Measurements from ENCODE around the gene DPY19L2. TPM values are rescaled to one million over a fixed set of nuclear protein-coding genes. Genes with fewer than 3 reads are reported as not detected.
"Not testable (repeated sequence)": the region's sequence is repeated elsewhere in the genome, so short reads cannot be mapped to it uniquely, and the experiment has no call there.

DPY19L2 gene
- total RNA-seq, 1 experiment from 2014 or later = 1.3 TPM

DNA sequence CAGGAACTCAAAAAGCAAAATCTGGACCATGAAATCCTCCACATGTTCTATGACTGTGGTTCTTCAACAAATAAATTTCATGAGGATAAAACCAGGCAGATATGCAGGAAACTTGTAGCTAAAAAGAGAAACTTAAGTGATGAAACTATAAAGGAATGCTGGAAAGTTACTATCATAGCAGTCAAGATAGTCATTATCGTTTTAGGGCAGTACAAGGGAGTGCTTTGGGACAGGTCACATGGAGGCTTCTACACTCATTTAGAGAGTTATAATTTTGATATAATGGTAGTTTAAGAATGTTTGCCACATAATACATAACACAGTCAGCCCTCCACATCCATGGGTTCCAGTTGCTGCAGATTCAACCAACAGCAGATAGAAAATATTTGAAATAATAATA lies 52.7 kb downstream of the DPY19L2 start:
- not testable (repeated sequence) for DNase-seq; H3K36me3 ChIP-seq (replicated peaks; ENCODE audit: control insufficient read depth, insufficient read depth, low read length); H3K4me3 ChIP-seq (ENCODE audit: insufficient read depth, low read depth, low read length); H3K27me3 ChIP-seq (ENCODE audit: control insufficient read depth, insufficient read depth, low read length)

- H3K36me3 ChIP-seq (replicated peaks; ENCODE audit: control insufficient read depth, insufficient read depth, low read length); H3K4me3 ChIP-seq (ENCODE audit: insufficient read depth, low read depth, low read length); H3K27me3 ChIP-seq (ENCODE audit: control insufficient read depth, insufficient read depth, low read length); DNase-seq: not testable (repeated sequence)
These were observed 57.0 kb downstream of the DPY19L2 start for GRCh38 chr12:63611285-63611684.

- not testable (repeated sequence) for H3K36me3 ChIP-seq (replicated peaks; ENCODE audit: control insufficient read depth, insufficient read depth, low read length); H3K4me3 ChIP-seq (ENCODE audit: insufficient read depth, low read depth, low read length); DNase-seq; H3K27me3 ChIP-seq (ENCODE audit: control insufficient read depth, insufficient read depth, low read length)
These were observed 59.0 kb downstream of the DPY19L2 start for GRCh38 chr12:63609281-63609680.

DNA sequence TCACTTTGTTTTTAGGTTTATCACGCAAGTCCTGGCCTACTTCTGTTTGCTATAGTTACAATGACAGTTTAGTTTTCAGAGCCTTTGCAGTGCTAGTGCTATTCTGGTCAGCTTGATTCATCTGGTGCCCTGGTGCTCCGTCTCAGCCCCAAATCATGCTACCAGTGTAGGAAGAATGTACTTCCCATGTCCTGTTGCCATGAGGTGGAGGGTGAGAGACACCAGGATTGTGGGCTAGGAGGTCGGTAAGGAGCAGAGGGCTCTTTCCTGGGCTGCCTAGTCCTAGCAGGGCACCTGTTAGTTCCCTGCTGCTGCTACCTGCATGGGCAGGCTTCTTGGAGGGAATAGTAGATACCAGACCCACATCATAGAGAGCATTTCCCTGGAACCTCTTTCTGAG lies 63.3 kb downstream of the DPY19L2 start:
- H3K36me3 ChIP-seq (replicated peaks; ENCODE audit: control insufficient read depth, insufficient read depth, low read length); H3K27me3 ChIP-seq (ENCODE audit: control insufficient read depth, insufficient read depth, low read length); H3K4me3 ChIP-seq (ENCODE audit: insufficient read depth, low read depth, low read length); DNase-seq: not testable (repeated sequence)

- not testable (repeated sequence) for H3K4me3 ChIP-seq (ENCODE audit: insufficient read depth, low read depth, low read length); H3K36me3 ChIP-seq (replicated peaks; ENCODE audit: control insufficient read depth, insufficient read depth, low read length); DNase-seq; H3K27me3 ChIP-seq (ENCODE audit: control insufficient read depth, insufficient read depth, low read length)
These were observed 73.5 kb downstream of the DPY19L2 start for GRCh38 chr12:63594828-63595227.

DNA sequence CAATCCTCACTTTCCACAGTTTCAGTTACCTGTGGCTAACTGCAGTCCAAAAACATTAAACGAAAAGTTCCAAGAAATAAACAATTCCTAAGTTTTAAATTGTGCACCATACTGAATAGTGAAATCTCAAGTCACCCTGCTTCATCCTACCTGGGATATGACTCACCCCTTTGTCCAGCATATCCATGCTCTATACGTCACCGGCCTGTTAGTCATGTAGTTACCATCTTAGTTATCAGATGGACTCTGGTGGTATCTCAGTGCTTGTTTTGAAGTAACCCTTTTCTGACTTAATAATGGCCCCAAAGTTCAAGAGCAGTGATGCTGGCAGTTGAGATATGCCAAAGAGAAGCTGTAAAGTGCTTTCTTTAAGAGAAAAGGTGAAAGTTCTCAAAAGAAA lies 83.9 kb downstream of the DPY19L2 start:
- H3K4me3 ChIP-seq (ENCODE audit: insufficient read depth, low read depth, low read length); DNase-seq; H3K36me3 ChIP-seq (replicated peaks; ENCODE audit: control insufficient read depth, insufficient read depth, low read length); H3K27me3 ChIP-seq (ENCODE audit: control insufficient read depth, insufficient read depth, low read length): not testable (repeated sequence)

- H3K36me3 ChIP-seq (replicated peaks; ENCODE audit: control insufficient read depth, insufficient read depth, low read length); DNase-seq; H3K4me3 ChIP-seq (ENCODE audit: insufficient read depth, low read depth, low read length); H3K27me3 ChIP-seq (ENCODE audit: control insufficient read depth, insufficient read depth, low read length): not testable (repeated sequence)
These were observed 85.0 kb downstream of the DPY19L2 start for GRCh38 chr12:63583289-63583688.

- not testable (repeated sequence) for DNase-seq; H3K27me3 ChIP-seq (ENCODE audit: control insufficient read depth, insufficient read depth, low read length); H3K4me3 ChIP-seq (ENCODE audit: insufficient read depth, low read depth, low read length); H3K36me3 ChIP-seq (replicated peaks; ENCODE audit: control insufficient read depth, insufficient read depth, low read length)
These were observed 90.7 kb downstream of the DPY19L2 start for GRCh38 chr12:63577631-63578030.

DNA sequence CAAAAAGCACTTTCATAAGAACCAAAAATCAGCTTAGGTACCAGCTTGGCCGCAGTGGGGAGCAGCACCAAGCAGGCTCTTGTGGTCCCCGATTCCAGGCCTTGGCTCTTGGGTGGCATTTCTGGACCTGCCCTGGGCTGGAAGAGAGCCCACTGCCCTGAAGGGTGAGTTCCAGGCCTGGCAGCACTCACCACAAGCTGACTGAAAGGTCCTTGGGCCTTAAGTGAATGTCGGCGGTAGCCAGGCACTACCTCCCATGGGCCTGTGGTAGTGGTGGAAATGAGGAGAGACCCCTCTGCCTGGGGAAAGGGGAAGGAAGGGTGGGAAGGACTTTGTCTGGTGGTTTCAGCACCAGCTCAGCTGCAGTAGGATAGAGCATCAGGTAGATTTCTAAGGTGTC lies 96.3 kb downstream of the DPY19L2 start:
- H3K27me3 ChIP-seq (ENCODE audit: control insufficient read depth, insufficient read depth, low read length); DNase-seq; H3K36me3 ChIP-seq (replicated peaks; ENCODE audit: control insufficient read depth, insufficient read depth, low read length); H3K4me3 ChIP-seq (ENCODE audit: insufficient read depth, low read depth, low read length): not testable (repeated sequence)

DNA sequence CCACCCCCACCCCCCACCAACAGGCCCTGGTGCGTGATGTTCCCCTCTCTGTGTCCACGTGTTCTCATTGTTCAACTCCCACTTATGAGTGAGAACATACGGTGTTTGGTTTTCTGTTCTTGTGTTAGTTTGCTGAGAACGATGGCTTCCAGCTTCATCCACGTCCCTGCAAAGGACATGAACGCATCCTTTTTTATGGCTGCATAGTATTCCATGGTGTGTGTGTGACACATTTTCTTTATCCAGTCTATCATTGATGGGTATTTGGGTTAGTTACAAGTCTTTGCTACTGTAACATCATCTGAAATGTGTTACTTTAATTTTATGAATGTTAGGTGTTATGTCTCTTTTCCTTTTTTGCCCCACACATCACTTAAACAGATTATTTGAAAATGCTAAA lies 109.8 kb downstream of the DPY19L2 start:
- H3K4me3 ChIP-seq (ENCODE audit: insufficient read depth, low read depth, low read length); H3K27me3 ChIP-seq (ENCODE audit: control insufficient read depth, insufficient read depth, low read length); H3K36me3 ChIP-seq (replicated peaks; ENCODE audit: control insufficient read depth, insufficient read depth, low read length); DNase-seq: not testable (repeated sequence)

GRCh38 chr12:63551397-63551796 lies 116.9 kb downstream of the DPY19L2 start:
- DNase-seq; H3K4me3 ChIP-seq (ENCODE audit: insufficient read depth, low read depth, low read length); H3K36me3 ChIP-seq (replicated peaks; ENCODE audit: control insufficient read depth, insufficient read depth, low read length); H3K27me3 ChIP-seq (ENCODE audit: control insufficient read depth, insufficient read depth, low read length): not testable (repeated sequence)

- H3K27me3 ChIP-seq (ENCODE audit: control insufficient read depth, insufficient read depth, low read length); DNase-seq; H3K36me3 ChIP-seq (replicated peaks; ENCODE audit: control insufficient read depth, insufficient read depth, low read length); H3K4me3 ChIP-seq (ENCODE audit: insufficient read depth, low read depth, low read length): not testable (repeated sequence)
These were observed 119.3 kb downstream of the DPY19L2 start for GRCh38 chr12:63549034-63549433.

DNA sequence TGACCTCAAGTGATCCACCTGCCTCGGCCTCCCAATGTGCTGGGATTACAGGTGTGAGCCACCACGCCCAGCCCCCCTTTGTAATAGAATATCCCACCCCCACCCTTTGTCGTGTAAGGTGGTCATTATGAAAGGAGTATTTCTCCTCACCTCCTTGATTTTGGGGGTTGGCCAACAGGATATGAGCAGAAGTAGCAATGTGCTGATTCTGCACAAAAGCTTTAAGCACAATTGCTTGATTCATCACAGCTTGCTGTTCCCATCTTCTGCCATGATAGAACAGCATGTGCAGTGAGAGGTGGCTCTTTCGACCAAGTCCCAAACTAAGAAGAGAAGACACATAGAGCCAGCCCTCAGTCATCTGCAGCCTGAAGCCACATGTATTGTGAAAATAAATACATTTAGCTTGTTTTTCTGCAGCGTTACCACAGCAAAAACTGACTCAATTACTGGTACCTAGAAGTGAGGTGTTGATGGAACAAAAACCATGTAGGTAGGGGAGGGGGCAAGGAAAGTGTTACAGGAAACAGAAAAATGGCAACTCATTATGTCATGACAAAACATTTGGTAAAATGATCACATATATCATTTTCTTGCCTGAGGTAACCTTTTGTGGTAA lies 122.9 kb downstream of the DPY19L2 start:
- not testable (repeated sequence) for H3K4me3 ChIP-seq (ENCODE audit: insufficient read depth, low read depth, low read length); H3K27me3 ChIP-seq (ENCODE audit: control insufficient read depth, insufficient read depth, low read length); DNase-seq; H3K36me3 ChIP-seq (replicated peaks; ENCODE audit: control insufficient read depth, insufficient read depth, low read length)

- H3K4me3 ChIP-seq (ENCODE audit: insufficient read depth, low read depth, low read length); H3K36me3 ChIP-seq (replicated peaks; ENCODE audit: control insufficient read depth, insufficient read depth, low read length); DNase-seq; H3K27me3 ChIP-seq (ENCODE audit: control insufficient read depth, insufficient read depth, low read length): not testable (repeated sequence)
These were observed 129.6 kb downstream of the DPY19L2 start for GRCh38 chr12:63538656-63539055.

DNA sequence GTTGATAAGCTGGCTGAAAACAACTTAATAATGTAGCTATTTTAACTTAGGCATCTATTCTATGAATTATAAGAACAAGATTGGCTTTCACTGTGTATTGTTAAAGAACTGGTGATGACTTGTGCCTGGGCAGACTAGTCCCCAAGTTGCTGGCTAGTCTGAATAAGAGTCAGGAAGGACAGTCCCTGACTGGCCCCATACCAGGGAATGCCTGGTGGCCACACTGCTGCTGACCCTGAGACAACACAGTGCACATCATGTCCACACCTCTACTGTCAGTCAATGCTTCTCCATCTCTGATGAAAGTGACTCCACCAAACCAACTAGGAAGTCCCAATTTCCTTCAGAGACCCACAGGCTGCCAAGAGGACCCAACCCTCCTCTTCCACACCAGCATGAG lies 130.5 kb downstream of the DPY19L2 start:
- not testable (repeated sequence) for H3K4me3 ChIP-seq (ENCODE audit: insufficient read depth, low read depth, low read length); H3K27me3 ChIP-seq (ENCODE audit: control insufficient read depth, insufficient read depth, low read length); DNase-seq; H3K36me3 ChIP-seq (replicated peaks; ENCODE audit: control insufficient read depth, insufficient read depth, low read length)

DNA sequence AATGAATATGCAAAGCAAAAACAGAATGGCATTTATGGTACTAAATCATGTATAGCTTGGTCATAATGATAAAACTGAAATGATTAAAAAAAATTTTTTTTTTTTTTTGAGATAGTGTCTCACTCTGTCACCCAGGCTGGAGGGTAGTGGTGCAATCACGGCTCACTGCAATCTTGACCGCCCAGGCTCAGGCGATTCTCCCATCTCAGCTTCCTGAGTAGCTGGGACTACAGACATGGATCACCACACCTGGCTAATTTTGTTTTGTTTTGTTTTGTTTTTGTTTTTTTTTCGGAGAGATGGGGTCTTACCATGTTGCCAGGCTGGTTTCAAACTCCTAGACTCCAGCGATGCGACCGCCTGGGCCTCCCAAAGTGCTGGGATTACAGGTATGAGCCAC lies 138.7 kb downstream of the DPY19L2 start:
- not testable (repeated sequence) for H3K36me3 ChIP-seq (replicated peaks; ENCODE audit: control insufficient read depth, insufficient read depth, low read length); H3K27me3 ChIP-seq (ENCODE audit: control insufficient read depth, insufficient read depth, low read length); DNase-seq; H3K4me3 ChIP-seq (ENCODE audit: insufficient read depth, low read depth, low read length)
